H9 (cell line): Measurements from ENCODE around the gene TCTA. TPM values are rescaled to one million over a fixed set of nuclear protein-coding genes. Genes with fewer than 3 reads are reported as not detected.
A peak's percentile ranks its signal among the peaks of the same experiment; 100 is the strongest.

Experiments
- DNase-seq: peaks from one replicate; pipeline ENCODE4 v3.0.0-alpha.2; 2017
- H2AFZ ChIP-seq: one replicate; pipeline ENCODE4 v1.6.1; 2013; ENCODE audit warnings: mild to moderate bottlenecking, low read length, control low read depth, moderate library complexity
- H2AK5ac ChIP-seq: 2 replicates; pipeline ENCODE4 v1.6.1; 2013; ENCODE audit warnings: low read length, control low read depth, mixed read lengths; ENCODE audit not compliant: insufficient read length
- H2BK120ac ChIP-seq: one replicate; pipeline ENCODE4 v1.6.1; 2013; ENCODE audit warnings: low read depth, mild to moderate bottlenecking, low read length, control low read depth, inconsistent platforms; ENCODE audit not compliant: poor library complexity, severe bottlenecking
- H2BK12ac ChIP-seq: 2 replicates; pipeline ENCODE4 v1.6.1; 2013; ENCODE audit warnings: low read length, control low read depth, mixed read lengths, low read depth; ENCODE audit not compliant: insufficient read length
- H2BK15ac ChIP-seq: 2 replicates; pipeline ENCODE4 v1.6.1; 2013; ENCODE audit warnings: low read depth, low read length, control low read depth
- H2BK20ac ChIP-seq: one replicate; pipeline ENCODE4 v1.6.1; 2013; ENCODE audit warnings: low read depth, mild to moderate bottlenecking, low read length, control low read depth, inconsistent platforms; ENCODE audit not compliant: poor library complexity, severe bottlenecking
- H2BK5ac ChIP-seq: 2 replicates; pipeline ENCODE4 v1.6.1; 2013; ENCODE audit warnings: low read length, control low read depth, mixed read lengths; ENCODE audit not compliant: insufficient read length
- H3K14ac ChIP-seq: 2 replicates; pipeline ENCODE4 v1.6.1; 2013; ENCODE audit warnings: low read length, control low read depth; ENCODE audit not compliant: insufficient read depth
- H3K18ac ChIP-seq: 2 replicates; pipeline ENCODE4 v1.6.1; 2013; ENCODE audit warnings: low read depth, mild to moderate bottlenecking, mixed read lengths, low read length, control low read depth; ENCODE audit not compliant: insufficient read length
- H3K23ac ChIP-seq: 2 replicates; pipeline ENCODE4 v1.6.1; 2013; ENCODE audit warnings: low read length, control low read depth, mixed read lengths, low read depth; ENCODE audit not compliant: insufficient read length
- H3K23me2 ChIP-seq: 2 replicates; pipeline ENCODE4 v1.6.1; 2013; ENCODE audit warnings: low read depth, mild to moderate bottlenecking, mixed read lengths, low read length, control low read depth; ENCODE audit not compliant: insufficient read length, poor library complexity, severe bottlenecking
- H3K27ac ChIP-seq: 2 replicates; pipeline ENCODE4 v1.5.1; 2013; ENCODE audit warnings: low read length, control low read depth, mixed read lengths, low read depth; ENCODE audit not compliant: insufficient read length
- H3K27me3 ChIP-seq: 2 replicates; pipeline ENCODE4 v1.6.1; 2013; ENCODE audit warnings: low read length, control low read depth, inconsistent platforms; ENCODE audit not compliant: insufficient read depth
- H3K4ac ChIP-seq: 2 replicates; pipeline ENCODE4 v1.6.1; 2013; ENCODE audit warnings: low read depth, mild to moderate bottlenecking, control low read depth, inconsistent platforms, low read length, moderate library complexity
- H3K4me1 ChIP-seq: 2 replicates; pipeline ENCODE4 v1.6.1; 2013; ENCODE audit warnings: low read length, control low read depth, inconsistent platforms; ENCODE audit not compliant: insufficient read depth
- H3K4me2 ChIP-seq: 2 replicates; pipeline ENCODE4 v1.6.1; 2013; ENCODE audit warnings: low read length, control low read depth, mixed read lengths; ENCODE audit not compliant: insufficient read length, insufficient read depth
- H3K56ac ChIP-seq: 2 replicates; pipeline ENCODE4 v1.6.1; 2013; ENCODE audit warnings: low read depth, mild to moderate bottlenecking, mixed read lengths, low read length, control low read depth; ENCODE audit not compliant: insufficient read length
- H3K79me1 ChIP-seq: 2 replicates; pipeline ENCODE4 v1.6.1; 2013; ENCODE audit warnings: low read depth, mild to moderate bottlenecking, moderate library complexity, low read length, control low read depth, inconsistent platforms; ENCODE audit not compliant: insufficient read depth, poor library complexity, severe bottlenecking
- H3K79me2 ChIP-seq: 2 replicates; pipeline ENCODE4 v1.6.1; 2013; ENCODE audit warnings: low read length, control low read depth, inconsistent platforms; ENCODE audit not compliant: insufficient read depth
- H3K9ac ChIP-seq: 2 replicates; pipeline ENCODE4 v1.6.1; 2013; ENCODE audit warnings: low read length, control low read depth, mixed read lengths; ENCODE audit not compliant: insufficient read length; ENCODE audit errors: extremely low read depth
- H3K9me3 ChIP-seq: one replicate; pipeline ENCODE4 v1.6.1; 2013; ENCODE audit warnings: low read depth, low read length, inconsistent platforms; ENCODE audit not compliant: control insufficient read depth
- H3T11ph ChIP-seq: one replicate; pipeline ENCODE4 v1.6.1; 2013; ENCODE audit warnings: mild to moderate bottlenecking, low read length, control low read depth, inconsistent platforms
- H4K20me1 ChIP-seq: one replicate; pipeline ENCODE4 v1.6.1; 2013; ENCODE audit not compliant: control insufficient read depth, insufficient read length, insufficient read depth
- H4K5ac ChIP-seq: 2 replicates; pipeline ENCODE4 v1.6.1; 2013; ENCODE audit warnings: low read depth, mild to moderate bottlenecking, mixed read lengths, low read length, control low read depth; ENCODE audit not compliant: insufficient read length
- H4K8ac ChIP-seq: replicated peaks from 2 replicates; pipeline ENCODE4 v1.6.1; 2013; ENCODE audit warnings: low read length, control low read depth, mixed read lengths, low read depth; ENCODE audit not compliant: insufficient read length
- H4K91ac ChIP-seq: 2 replicates; pipeline ENCODE4 v1.6.1; 2013; ENCODE audit warnings: low read depth, mild to moderate bottlenecking, moderate library complexity, mixed read lengths, low read length, control low read depth; ENCODE audit not compliant: insufficient read length
- H3K27ac Mint-ChIP-seq, 3 experiments: 2 replicates in 2 of 3; 3 replicates in 1 of 3; pipeline ENCODE4 v1.8.0; 2020 to 2021; ENCODE audit warnings: mixed read lengths in 3 of 3, mild to moderate bottlenecking in 1 of 3, moderate library complexity in 1 of 3
- H3K27me3 Mint-ChIP-seq: 2 replicates; pipeline ENCODE4 v1.8.0; 2021; ENCODE audit warnings: low read depth, mild to moderate bottlenecking, moderate library complexity, mixed read lengths
- H3K36me3 Mint-ChIP-seq, 3 experiments: 2 replicates in 2 of 3; 3 replicates in 1 of 3; pipeline ENCODE4 v1.8.0; 2020 to 2021; ENCODE audit warnings: low read depth in 3 of 3, mixed read lengths in 3 of 3; ENCODE audit not compliant: insufficient read depth in 1 of 3
- H3K4me1 Mint-ChIP-seq, 2 experiments: 2 replicates each; pipeline ENCODE4 v1.8.0; 2020; ENCODE audit warnings: mixed read lengths in 2 of 2
- H3K4me3 Mint-ChIP-seq, 2 experiments: 2 replicates in 1 of 2; 3 replicates in 1 of 2; pipeline ENCODE4 v1.8.0; 2020 to 2021; ENCODE audit warnings: mild to moderate bottlenecking in 2 of 2, mixed read lengths in 2 of 2, moderate library complexity in 1 of 2
- H3K9me3 Mint-ChIP-seq, 2 experiments: 2 replicates in 1 of 2; 3 replicates in 1 of 2; pipeline ENCODE4 v1.8.0; 2020; ENCODE audit warnings: mild to moderate bottlenecking in 2 of 2, mixed read lengths in 2 of 2, moderate library complexity in 1 of 2
- CTCF ChIP-seq: fragments of 200-600 bp; sonication (generic); conservative IDR thresholded peaks from 3 replicates; pipeline ENCODE4 v1.8.0; 2021; ENCODE audit warnings: antibody characterized with exemption, mild to moderate bottlenecking
- WGBS: extraction: QIAGEN DNeasy Blood & Tissue Kit; methylation state at CpG from one replicate; pipeline ENCODE4 v1.1.7; 2013; ENCODE audit warnings: missing lambda C conversion rate, low lambda C conversion rate, mixed read lengths; ENCODE audit not compliant: insufficient read length; ENCODE audit errors: extremely low coverage; 5-methylcytosine and 5-hydroxymethylcytosine counted together
- total RNA-seq: library from RNA; stranded (reverse); gene quantifications from 2 replicates; pipeline ENCODE4 v1.2.1, GENCODE V29; 2021

TCTA gene
- total RNA-seq, 1 experiment from 2014 or later: 11.2 TPM

- H3K79me1 ChIP-seq: no peaks in the 10 kb centered on the region
- no peak overlapping the region for H3K56ac ChIP-seq
- Mint-ChIP-seq H3K4me3 (peak overlapping the region; percentile 78 to 95), H3K9me3 (no peaks in the 10 kb centered on the region), H3K27me3 (no peaks in the 10 kb centered on the region), H3K36me3 (peaks cover 2 to 11% (median 10%) of the 10 kb centered on the region in 3 experiments; a peak in 5 of 7 replicates), H3K27ac (no peak overlapping the region; a peak in 1 of 7 replicates), H3K4me1 (peaks cover 8 to 10% of the 10 kb centered on the region in 2 experiments)
- DNase-seq: no peak
- H4K5ac ChIP-seq: no peak overlapping the region
- no peak overlapping the region for H3K27ac ChIP-seq
- H3K4ac ChIP-seq: no peak overlapping the region
- H2BK12ac ChIP-seq: no peak overlapping the region
- H2AFZ ChIP-seq: no peak overlapping the region
- H3K4me2 ChIP-seq: no peak overlapping the region
- no peak overlapping the region for H4K91ac ChIP-seq
- H3K27me3 ChIP-seq: no peaks in the 10 kb centered on the region
- no peak overlapping the region for H2AK5ac ChIP-seq
- H3K9ac ChIP-seq: no peak overlapping the region
- no CpG with 5 or more reads among the region's 2 CpGs for WGBS
- H2BK120ac ChIP-seq: no peak overlapping the region
- H3K4me1 ChIP-seq: no peaks in the 10 kb centered on the region
- no peak overlapping the region for H3T11ph ChIP-seq
- H3K9me3 ChIP-seq: no peaks in the 10 kb centered on the region
- H4K8ac ChIP-seq: no peak overlapping the region
- H2BK5ac ChIP-seq: no peak overlapping the region
- H2BK15ac ChIP-seq: no peak overlapping the region
- H3K18ac ChIP-seq: no peak overlapping the region
- H2BK20ac ChIP-seq: no peak overlapping the region
- no peaks in the 10 kb centered on the region for H4K20me1 ChIP-seq
- H3K23me2 ChIP-seq: peaks cover 6% of the 10 kb centered on the region
- H3K79me2 ChIP-seq: no peaks in the 10 kb centered on the region
- H3K23ac ChIP-seq: no peak overlapping the region
- H3K14ac ChIP-seq: no peak overlapping the region
- no peak for TF ChIP-seq CTCF
Measured at GRCh38 chr3:49427586-49427985, 15.4 kb downstream of the TCTA start.
